PC-9 (cell line): ENCODE data around the gene SPDYE18.
"Not testable (repeated sequence)": the region's sequence is repeated elsewhere in the genome, so short reads cannot be mapped to it uniquely, and the experiment has no call there.

Experiments
- EZH2 ChIP-seq: fragments of 200-600 bp; sonication (generic); IDR thresholded peaks from 2 replicates; pipeline ENCODE4 v1.8.0; 2017; ENCODE audit warnings: antibody characterized with exemption, low read depth
- TF ChIP-seq, protein P1 (sequence below): fragments of 200-600 bp; sonication (generic); conservative IDR thresholded peaks from 2 replicates; pipeline ENCODE4 v1.6.1; 2017; ENCODE audit warnings: mixed run types, antibody characterized with exemption, mild to moderate bottlenecking, moderate library complexity

DNA sequence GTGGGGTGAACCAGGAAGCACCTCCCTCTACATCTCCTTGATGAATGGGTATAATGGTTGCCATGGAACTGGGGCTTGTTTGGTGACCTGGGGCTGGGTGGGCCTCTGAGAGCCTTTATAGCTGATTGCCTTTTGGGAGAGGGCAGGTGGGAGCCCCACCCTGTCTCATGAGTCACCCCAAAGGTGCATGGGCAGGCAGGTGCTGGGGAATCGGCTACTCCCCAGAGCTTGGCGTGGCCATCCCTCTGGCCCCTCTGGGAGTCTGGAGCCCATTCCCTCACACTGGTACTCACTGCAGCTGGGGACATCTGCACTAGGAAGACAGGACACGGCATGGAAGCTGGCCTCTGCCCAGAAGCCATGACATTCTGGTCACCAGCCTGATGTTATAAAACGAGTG, at the start of gene SPDYE18:
- TF ChIP-seq EZH2, result not testable (repeated sequence)
- TF ChIP-seq, protein P1, sequence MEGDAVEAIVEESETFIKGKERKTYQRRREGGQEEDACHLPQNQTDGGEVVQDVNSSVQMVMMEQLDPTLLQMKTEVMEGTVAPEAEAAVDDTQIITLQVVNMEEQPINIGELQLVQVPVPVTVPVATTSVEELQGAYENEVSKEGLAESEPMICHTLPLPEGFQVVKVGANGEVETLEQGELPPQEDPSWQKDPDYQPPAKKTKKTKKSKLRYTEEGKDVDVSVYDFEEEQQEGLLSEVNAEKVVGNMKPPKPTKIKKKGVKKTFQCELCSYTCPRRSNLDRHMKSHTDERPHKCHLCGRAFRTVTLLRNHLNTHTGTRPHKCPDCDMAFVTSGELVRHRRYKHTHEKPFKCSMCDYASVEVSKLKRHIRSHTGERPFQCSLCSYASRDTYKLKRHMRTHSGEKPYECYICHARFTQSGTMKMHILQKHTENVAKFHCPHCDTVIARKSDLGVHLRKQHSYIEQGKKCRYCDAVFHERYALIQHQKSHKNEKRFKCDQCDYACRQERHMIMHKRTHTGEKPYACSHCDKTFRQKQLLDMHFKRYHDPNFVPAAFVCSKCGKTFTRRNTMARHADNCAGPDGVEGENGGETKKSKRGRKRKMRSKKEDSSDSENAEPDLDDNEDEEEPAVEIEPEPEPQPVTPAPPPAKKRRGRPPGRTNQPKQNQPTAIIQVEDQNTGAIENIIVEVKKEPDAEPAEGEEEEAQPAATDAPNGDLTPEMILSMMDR, result not testable (repeated sequence)
